Lung (tissue), 16 donors: Measurements from ENCODE around the gene UBXN10. TPM values are rescaled to one million over a fixed set of nuclear protein-coding genes. Genes with fewer than 3 reads are reported as not detected.
A peak's percentile ranks its signal among the peaks of the same experiment; 100 is the strongest.

Experiments used
- ATAC-seq: fragments of 200-7000 bp; cut with Tn5 transposase; one replicate; pipeline ENCODE4 v1.9.1; 2020; ENCODE audit warnings: moderate number of reproducible peaks; ENCODE audit not compliant: insufficient read depth, low FRiP score
- DNase-seq, 3 donors: peaks; one replicate each; pipeline ENCODE4 v3.0.0-alpha.2; 2013 to 2017
- H3K27ac ChIP-seq, 2 donors: one replicate each; pipeline ENCODE4 v1.5.1; 2013; ENCODE audit warnings: mild to moderate bottlenecking in 2 of 2, moderate library complexity in 2 of 2, control low read depth in 1 of 2, inconsistent platforms in 1 of 2, low read depth in 1 of 2, low read length in 1 of 2
- H3K27me3 ChIP-seq, 3 donors: one replicate each; pipeline ENCODE4 v1.5.1; 2013; ENCODE audit warnings: low read length in 2 of 3; ENCODE audit not compliant: control insufficient read depth in 3 of 3, insufficient read depth in 3 of 3
- H3K36me3 ChIP-seq, 4 donors: one replicate each; pipeline ENCODE4 v1.5.1; 2013; ENCODE audit warnings: low read length in 4 of 4, mild to moderate bottlenecking in 1 of 4, moderate library complexity in 1 of 4; ENCODE audit not compliant: control insufficient read depth in 4 of 4, insufficient read depth in 4 of 4
- H3K4me1 ChIP-seq, 5 donors: one replicate each; pipeline ENCODE4 v1.5.1; 2013; ENCODE audit warnings: low read length in 5 of 5, mild to moderate bottlenecking in 2 of 5, moderate library complexity in 1 of 5; ENCODE audit not compliant: control insufficient read depth in 5 of 5, insufficient read depth in 5 of 5
- H3K4me3 ChIP-seq: one replicate; pipeline ENCODE4 v1.5.1; 2013; ENCODE audit warnings: mild to moderate bottlenecking, control low read depth, moderate library complexity
- H3K9ac ChIP-seq, 2 donors: one replicate each; pipeline ENCODE4 v1.5.1; 2013; ENCODE audit warnings: low read length in 2 of 2, control low read depth in 1 of 2; ENCODE audit not compliant: insufficient read depth in 1 of 2
- H3K9me3 ChIP-seq, 4 donors: one replicate each; pipeline ENCODE4 v1.5.1; 2013; ENCODE audit warnings: low read length in 3 of 4, mild to moderate bottlenecking in 1 of 4, moderate library complexity in 1 of 4; ENCODE audit not compliant: control insufficient read depth in 4 of 4, insufficient read depth in 3 of 4
- CTCF ChIP-seq: IDR thresholded peaks from 2 replicates; pipeline ENCODE4 v1.5.1; 2012; ENCODE audit warnings: mild to moderate bottlenecking; ENCODE audit errors: control extremely low read depth, extremely low read depth
- WGBS, 2 donors: extraction: QIAGEN DNeasy Blood & Tissue Kit; methylation state at CpG; one replicate each; pipeline ENCODE4 v1.1.7; 2013; 5-methylcytosine and 5-hydroxymethylcytosine counted together
- long read RNA-seq, 5 donors: transcript quantifications; one replicate each; lab custom pipeline, GENCODE V29; 2026
- polyA plus RNA-seq, 2 donors: library from polyadenylated mRNA; stranded (reverse); fragments of 200-250 nt; gene quantifications; one replicate each; pipeline ENCODE4 v1.2.1, GENCODE V29; 2013
- total RNA-seq, 2 donors: library from RNA; depleted of rRNA in 1 of 2; stranded (reverse); fragments of >200 nt in 1 of 2; gene quantifications; one replicate each; pipeline ENCODE4 v1.2.1, GENCODE V29; 2014 to 2021
- donor health status: control.
- donor health status: control.
- donor health status: Bipolar disorder and iron deficiency.
- donor health status: healthy.
- donor health status: DM: yes; HTN: yes; CAD: no.

Gene UBXN10, protein sequence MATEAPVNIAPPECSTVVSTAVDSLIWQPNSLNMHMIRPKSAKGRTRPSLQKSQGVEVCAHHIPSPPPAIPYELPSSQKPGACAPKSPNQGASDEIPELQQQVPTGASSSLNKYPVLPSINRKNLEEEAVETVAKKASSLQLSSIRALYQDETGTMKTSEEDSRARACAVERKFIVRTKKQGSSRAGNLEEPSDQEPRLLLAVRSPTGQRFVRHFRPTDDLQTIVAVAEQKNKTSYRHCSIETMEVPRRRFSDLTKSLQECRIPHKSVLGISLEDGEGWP
- total RNA-seq (10 to 100 TPM; 19.2 to 19.7 TPM), polyA plus RNA-seq (1 to 10 TPM; 2.5 to 5.3 TPM)
- long read RNA-seq, donor 1, full-length matches to known transcripts, result 6 of 6 reads
- long read RNA-seq, donor 1, partial matches to known transcripts, result 0 of 6 reads
- long read RNA-seq, donor 1, other reads (novel, unspliced or antisense), result 0 of 6 reads
- long read RNA-seq, donor 2, result 0 reads
- long read RNA-seq, donor 3, full-length matches to known transcripts, result 4 of 4 reads
- long read RNA-seq, donor 3, partial matches to known transcripts, result 0 of 4 reads
- long read RNA-seq, donor 3, other reads (novel, unspliced or antisense), result 0 of 4 reads
- long read RNA-seq, donor 4, result 0 reads
- long read RNA-seq, donor 5, full-length matches to known transcripts, result 2 of 2 reads
- long read RNA-seq, donor 5, partial matches to known transcripts, result 0 of 2 reads
- long read RNA-seq, donor 5, other reads (novel, unspliced or antisense), result 0 of 2 reads

- no peak for TF ChIP-seq CTCF
- no peak within 1 kb of the TSS for H3K4me3 ChIP-seq
- peak within 1 kb of the TSS; percentile 54 to 77 for H3K9ac ChIP-seq
- no peaks in the 10 kb centered on the region for H3K9me3 ChIP-seq
- ATAC-seq (peak; percentile 49), DNase-seq (peak; percentile 76 to 79 (median 79))
- 2 to 4% methylated on average over 49 to 52 of the region's 52 CpGs for WGBS, 2 donors
- peaks cover 0 to 7% (median 0%) of the 10 kb centered on the region in 3 donors for H3K27me3 ChIP-seq
- peak within 1 kb of the TSS in 1 of 2 donors; percentile 4 for H3K27ac ChIP-seq
- peaks cover 0 to 15% (median 5%) of the 10 kb centered on the region in 5 donors for H3K4me1 ChIP-seq
- H3K36me3 ChIP-seq, result no peaks in the 10 kb centered on the region
Observed at GRCh38 chr1:20185834-20186782, at the start of gene UBXN10, which contains the start of gene PLA2G2C. TSS of gene UBXN10 (plus strand) at chr1:20186096. CDS start at chr1:20190562, 4,466 bp downstream. TSS of gene PLA2G2C (minus strand) at chr1:20186518. CDS start at chr1:20177363, 9,155 bp downstream.

- no peak for TF ChIP-seq CTCF
- 97 to 98% methylated on average over 3 of the region's 3 CpGs for WGBS, 2 donors
- Histone ChIP-seq H3K9ac (no peak overlapping the region), H3K27me3 (no peaks in the 10 kb centered on the region), H3K4me1 (peaks cover 0 to 10% (median 0%) of the 10 kb centered on the region in 5 donors), H3K36me3 (no peaks in the 10 kb centered on the region), H3K4me3 (no peak overlapping the region), H3K9me3 (no peaks in the 10 kb centered on the region), H3K27ac (no peak overlapping the region)
- ATAC-seq, result no peak
- no peak for DNase-seq
Observed at GRCh38 chr1:20136249-20136648, 49.6 kb upstream of the UBXN10 start.

DNA sequence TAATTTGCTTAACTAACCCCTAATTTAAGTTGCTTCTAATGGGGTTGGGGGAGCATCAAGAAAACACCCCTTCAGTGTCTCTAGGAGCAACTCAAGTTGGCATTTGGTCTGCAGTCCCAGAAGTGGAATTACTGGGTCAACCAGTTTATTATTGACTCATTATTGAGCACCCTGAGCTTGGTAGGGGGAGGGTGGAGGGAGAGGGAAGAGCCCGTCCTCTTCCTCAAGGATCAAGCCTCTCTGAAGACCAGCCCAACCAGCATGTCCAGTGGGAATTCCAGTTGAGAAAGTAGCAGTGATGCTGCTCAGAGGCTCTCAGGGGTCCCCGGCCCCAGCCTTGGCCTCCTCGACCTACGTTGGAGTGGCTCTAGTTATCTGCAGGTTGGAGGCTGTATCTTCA is 48.8 kb upstream of the UBXN10 start:
- Histone ChIP-seq H3K9me3 (no peaks in the 10 kb centered on the region), H3K4me3 (no peak overlapping the region), H3K4me1 (peaks cover 0 to 10% (median 0%) of the 10 kb centered on the region in 5 donors), H3K27me3 (no peaks in the 10 kb centered on the region), H3K9ac (no peak overlapping the region), H3K36me3 (no peaks in the 10 kb centered on the region), H3K27ac (no peak overlapping the region)
- ATAC-seq (no peak), DNase-seq (peak in 2 of 3 donors; percentile 26 to 61)
- TF ChIP-seq CTCF, result no peak
- WGBS, 2 donors, result 74 to 93% methylated on average over 4 of the region's 4 CpGs
